HL-60 (cell line): Measurements from ENCODE around the gene MAP7D3.

Experiments used
- DNase-seq, 2 experiments: peaks; one replicate each; pipeline ENCODE4 v3.0.0-alpha.2; 2010 to 2020; ENCODE audit warnings: low read depth in 1 of 2, low spot score in 1 of 2
- H3K27ac ChIP-seq: fragments of 250-450 bp; sonication (Bioruptor Pico); replicated peaks from 2 replicates; pipeline ENCODE4 v1.5.1; 2020; ENCODE audit warnings: mild to moderate bottlenecking, moderate library complexity
- H3K27me3 ChIP-seq: fragments of 250-450 bp; sonication (Bioruptor Pico); 2 replicates; pipeline ENCODE4 v1.5.1; 2021; ENCODE audit warnings: mild to moderate bottlenecking, moderate library complexity; ENCODE audit not compliant: insufficient read depth, poor library complexity, severe bottlenecking
- H3K4me3 ChIP-seq: replicated peaks from 2 replicates; pipeline ENCODE4 v1.5.1; 2011; ENCODE audit warnings: mild to moderate bottlenecking, control low read depth, low read length; ENCODE audit not compliant: insufficient read depth
- CTCF ChIP-seq: IDR thresholded peaks from one replicate; pipeline ENCODE4 v1.5.1; 2011; ENCODE audit warnings: low read length, control low read depth, inconsistent platforms; ENCODE audit not compliant: insufficient read depth
- GABPA ChIP-seq: IDR thresholded peaks from 2 replicates; pipeline ENCODE4 v1.6.1; 2012; ENCODE audit warnings: low read depth
- POLR2AphosphoS5 ChIP-seq: IDR thresholded peaks from 2 replicates; pipeline ENCODE4 v1.6.1; 2012; ENCODE audit warnings: low read depth
- REST ChIP-seq: IDR thresholded peaks from 2 replicates; pipeline ENCODE4 v1.6.1; 2012; ENCODE audit warnings: low read depth; ENCODE audit not compliant: insufficient replicate concordance
- SPI1 ChIP-seq: IDR thresholded peaks from 2 replicates; pipeline ENCODE4 v1.6.1; 2012; ENCODE audit warnings: low read depth, mild to moderate bottlenecking, borderline replicate concordance

Gene MAP7D3

GRCh38 chrX:136182414-136182813 is 68.8 kb downstream of the MAP7D3 start:
- DNase-seq = no peak
- no peak for TF ChIP-seq CTCF
- no peak for TF ChIP-seq GABPA
- TF ChIP-seq REST = no peak
- TF ChIP-seq SPI1 = no peak
- no peak for TF ChIP-seq POLR2AphosphoS5
- H3K4me3 ChIP-seq = no peak overlapping the region
- H3K27ac ChIP-seq = no peak overlapping the region
- no peaks in the 10 kb centered on the region for H3K27me3 ChIP-seq

- TF ChIP-seq CTCF (no peak), POLR2AphosphoS5 (no peak), REST (no peak), GABPA (no peak), SPI1 (no peak)
- H3K27ac ChIP-seq = no peak overlapping the region
- DNase-seq = no peak
- no peaks in the 10 kb centered on the region for H3K27me3 ChIP-seq
- H3K4me3 ChIP-seq = no peak overlapping the region
These were observed 72.1 kb downstream of the MAP7D3 start for GRCh38 chrX:136179133-136179532.

GRCh38 chrX:136176399-136176825 is 74.8 kb downstream of the MAP7D3 start:
- DNase-seq = no peak
- H3K27ac ChIP-seq = no peak overlapping the region
- no peaks in the 10 kb centered on the region for H3K27me3 ChIP-seq
- TF ChIP-seq REST = no peak
- no peak for TF ChIP-seq SPI1
- no peak for TF ChIP-seq CTCF
- TF ChIP-seq GABPA = no peak
- no peak for TF ChIP-seq POLR2AphosphoS5
- no peak overlapping the region for H3K4me3 ChIP-seq
